Hepatocyte (in vitro differentiated cells): ENCODE data around the gene C19orf33. TPM values are rescaled to one million over a fixed set of nuclear protein-coding genes. Genes with fewer than 3 reads are reported as not detected.

Experiments used
- DNase-seq: peaks from one replicate; pipeline ENCODE4 v3.0.0-alpha.2; 2016; ENCODE audit warnings: low spot score
- H2AFZ ChIP-seq: fragments of 200-600 bp; sonication (generic); 2 replicates; pipeline ENCODE4 v1.6.0; 2016; ENCODE audit warnings: antibody characterized with exemption, mild to moderate bottlenecking
- H3K27ac ChIP-seq: fragments of 200-600 bp; sonication (generic); 2 replicates; pipeline ENCODE4 v1.5.1; 2016; ENCODE audit warnings: mild to moderate bottlenecking
- H3K27me3 ChIP-seq: fragments of 200-600 bp; sonication (generic); 2 replicates; pipeline ENCODE4 v1.6.1; 2016
- H3K36me3 ChIP-seq: fragments of 200-600 bp; sonication (generic); replicated peaks from 2 replicates; pipeline ENCODE4 v1.5.1; 2016; ENCODE audit warnings: low read depth; ENCODE audit not compliant: insufficient read depth
- H3K4me1 ChIP-seq: fragments of 200-600 bp; sonication (generic); 2 replicates; pipeline ENCODE4 v1.5.1; 2016; ENCODE audit warnings: mild to moderate bottlenecking, moderate library complexity; ENCODE audit not compliant: insufficient read depth
- H3K4me2 ChIP-seq: fragments of 200-600 bp; sonication (generic); 2 replicates; pipeline ENCODE4 v1.6.0; 2016
- H3K4me3 ChIP-seq: fragments of 200-600 bp; sonication (generic); 2 replicates; pipeline ENCODE4 v1.5.1; 2016; ENCODE audit warnings: mild to moderate bottlenecking
- H3K79me2 ChIP-seq: fragments of 200-600 bp; sonication (generic); 2 replicates; pipeline ENCODE4 v1.6.0; 2017; ENCODE audit warnings: mild to moderate bottlenecking
- H3K9me2 ChIP-seq: fragments of 200-600 bp; sonication (generic); replicated peaks from 2 replicates; pipeline ENCODE4 v1.6.0; 2017; ENCODE audit warnings: mild to moderate bottlenecking; ENCODE audit not compliant: insufficient read depth
- H3K9me3 ChIP-seq: fragments of 200-600 bp; sonication (generic); 2 replicates; pipeline ENCODE4 v1.5.1; 2016; ENCODE audit warnings: low read depth, mild to moderate bottlenecking
- H4K20me1 ChIP-seq: fragments of 200-600 bp; sonication (generic); 2 replicates; pipeline ENCODE4 v1.6.0; 2016; ENCODE audit warnings: mild to moderate bottlenecking; ENCODE audit not compliant: insufficient read depth, poor library complexity, severe bottlenecking
- EZH2 ChIP-seq: fragments of 200-600 bp; sonication (generic); IDR thresholded peaks from 2 replicates; pipeline ENCODE4 v1.6.1; 2016; ENCODE audit warnings: antibody characterized with exemption, mild to moderate bottlenecking, borderline replicate concordance
- EZH2phosphoT487 ChIP-seq: fragments of 200-600 bp; sonication (generic); IDR thresholded peaks from one replicate; pipeline ENCODE4 v1.6.1; 2018; ENCODE audit warnings: antibody characterized with exemption, mild to moderate bottlenecking, low read depth, moderate library complexity; ENCODE audit not compliant: unreplicated experiment, severe bottlenecking
- whole genome bisulfite sequencing: methylation state at CpG from one replicate; pipeline ENCODE4 v1.1.6; 2016; ENCODE audit warnings: low lambda C conversion rate; ENCODE audit errors: missing lambda C conversion rate; 5-methylcytosine and 5-hydroxymethylcytosine counted together
- polyA plus RNA-seq: library from polyadenylated mRNA; unstranded; fragments of >200 nt; fragmentation: Nextera tagmentation; extraction: Ambion mirVana; gene quantifications from 2 replicates; pipeline ENCODE4 v1.2.1, GENCODE V29; 2016
- total RNA-seq: library from RNA; depleted of rRNA; stranded (reverse); fragments of >200 nt; gene quantifications from 2 replicates; pipeline ENCODE4 v1.2.3, GENCODE V29; 2014
- TF ChIP-seq, protein P1 (sequence below): fragments of 200-600 bp; sonication (generic); IDR thresholded peaks from 2 replicates; pipeline ENCODE4 v1.5.1; 2016; ENCODE audit warnings: antibody characterized with exemption, mild to moderate bottlenecking; ENCODE audit not compliant: poor library complexity

Gene C19orf33
- total and polyA plus RNA-seq, 2 experiments from 2014 or later: 118 to 126 TPM

DNA sequence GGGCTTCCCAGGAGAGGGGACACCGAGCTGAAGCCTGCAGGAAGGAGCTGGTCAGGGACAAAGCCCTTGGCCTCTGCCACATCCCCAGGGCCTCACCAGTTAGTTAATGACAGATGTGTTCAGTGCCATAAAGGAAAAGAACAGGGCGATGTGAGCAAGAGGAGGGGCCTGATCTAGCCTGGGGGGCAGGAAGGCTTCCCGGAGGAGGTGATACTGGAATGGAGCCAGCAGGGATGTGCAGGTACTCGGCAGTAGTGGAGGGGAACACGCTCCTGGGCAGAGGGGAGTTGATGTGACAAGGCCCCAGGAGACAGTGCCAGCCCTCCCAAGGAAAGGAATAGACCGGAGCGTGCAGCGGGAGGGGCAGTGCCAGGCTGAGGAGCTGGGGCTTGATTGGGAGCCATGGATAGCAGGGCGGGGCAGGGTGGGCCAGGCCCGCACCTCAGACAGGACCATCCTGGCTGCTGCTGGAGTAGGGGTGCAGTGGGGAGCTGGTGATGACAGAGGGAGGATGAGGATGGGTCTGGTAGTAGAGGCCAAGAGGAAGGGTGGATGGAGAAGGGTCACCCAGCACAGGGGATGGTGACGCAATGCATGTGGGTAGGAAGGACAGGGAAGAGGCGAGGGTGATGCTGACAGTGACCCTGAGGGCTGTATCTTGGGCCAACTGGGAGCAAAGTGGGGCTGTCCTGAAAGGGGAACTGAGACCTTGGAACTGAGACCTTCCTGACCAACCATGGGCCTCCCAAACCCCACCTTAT, 4.1 kb downstream of the C19orf33 start:
- Histone ChIP-seq H3K4me1 (peaks cover 13% of the 10 kb centered on the region), H3K4me2 (no peak overlapping the region), H2AFZ (no peak overlapping the region), H3K36me3 (no peaks in the 10 kb centered on the region), H3K9me2 (no peaks in the 10 kb centered on the region), H3K4me3 (no peak overlapping the region), H3K27ac (no peak overlapping the region), H3K27me3 (no peaks in the 10 kb centered on the region), H3K79me2 (peaks cover 5% of the 10 kb centered on the region), H4K20me1 (no peaks in the 10 kb centered on the region), H3K9me3 (no peaks in the 10 kb centered on the region)
- DNase-seq: no peak
- TF ChIP-seq, protein P1, sequence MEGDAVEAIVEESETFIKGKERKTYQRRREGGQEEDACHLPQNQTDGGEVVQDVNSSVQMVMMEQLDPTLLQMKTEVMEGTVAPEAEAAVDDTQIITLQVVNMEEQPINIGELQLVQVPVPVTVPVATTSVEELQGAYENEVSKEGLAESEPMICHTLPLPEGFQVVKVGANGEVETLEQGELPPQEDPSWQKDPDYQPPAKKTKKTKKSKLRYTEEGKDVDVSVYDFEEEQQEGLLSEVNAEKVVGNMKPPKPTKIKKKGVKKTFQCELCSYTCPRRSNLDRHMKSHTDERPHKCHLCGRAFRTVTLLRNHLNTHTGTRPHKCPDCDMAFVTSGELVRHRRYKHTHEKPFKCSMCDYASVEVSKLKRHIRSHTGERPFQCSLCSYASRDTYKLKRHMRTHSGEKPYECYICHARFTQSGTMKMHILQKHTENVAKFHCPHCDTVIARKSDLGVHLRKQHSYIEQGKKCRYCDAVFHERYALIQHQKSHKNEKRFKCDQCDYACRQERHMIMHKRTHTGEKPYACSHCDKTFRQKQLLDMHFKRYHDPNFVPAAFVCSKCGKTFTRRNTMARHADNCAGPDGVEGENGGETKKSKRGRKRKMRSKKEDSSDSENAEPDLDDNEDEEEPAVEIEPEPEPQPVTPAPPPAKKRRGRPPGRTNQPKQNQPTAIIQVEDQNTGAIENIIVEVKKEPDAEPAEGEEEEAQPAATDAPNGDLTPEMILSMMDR: no peak
- TF ChIP-seq EZH2phosphoT487 (no peak), EZH2 (no peak)
- WGBS: 94% methylated on average over 12 of the region's 12 CpGs

DNA sequence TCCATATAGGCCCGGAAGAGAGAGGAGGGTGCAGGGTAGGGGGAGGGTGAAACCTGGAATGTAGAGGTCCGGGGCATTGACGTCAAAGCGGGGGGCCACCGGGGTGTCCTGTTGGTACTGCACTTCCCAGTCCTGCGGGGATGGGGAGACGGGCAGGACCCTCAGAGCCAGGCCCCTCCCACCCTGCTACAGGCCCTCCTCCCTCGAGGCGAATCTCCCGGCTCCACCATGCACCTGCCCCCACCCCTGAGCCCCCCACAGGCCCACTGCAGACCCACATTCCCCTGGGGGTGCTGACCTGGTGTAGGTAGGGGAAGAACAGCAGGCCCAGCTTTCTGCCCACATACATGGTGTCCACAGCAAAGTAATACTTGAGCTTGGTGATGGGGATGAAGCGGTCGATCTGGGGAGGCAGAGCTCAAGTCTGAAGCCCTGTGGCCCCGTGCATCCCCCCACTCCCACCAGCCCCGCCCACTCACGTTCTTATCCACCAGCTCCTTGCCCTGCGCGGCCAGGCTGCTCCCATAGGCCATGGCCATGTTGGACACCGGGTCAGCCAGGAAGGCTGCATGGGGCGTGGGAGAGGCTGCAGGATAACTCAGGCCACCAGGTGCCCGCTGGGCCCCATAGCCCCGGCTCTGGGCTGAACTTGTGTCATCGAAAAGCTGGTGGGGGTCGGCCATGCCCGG, 5.0 kb downstream of the C19orf33 start:
- no peaks in the 10 kb centered on the region for H3K27me3 ChIP-seq
- H3K4me3 ChIP-seq: no peak overlapping the region
- H3K4me2 ChIP-seq: no peak overlapping the region
- no peaks in the 10 kb centered on the region for H4K20me1 ChIP-seq
- H3K9me2 ChIP-seq: no peaks in the 10 kb centered on the region
- no peak for TF ChIP-seq EZH2phosphoT487
- TF ChIP-seq, protein P1: no peak
- TF ChIP-seq EZH2: no peak
- H3K79me2 ChIP-seq: no peaks in the 10 kb centered on the region
- no peak overlapping the region for H3K27ac ChIP-seq
- H3K9me3 ChIP-seq: no peaks in the 10 kb centered on the region
- H3K36me3 ChIP-seq: no peaks in the 10 kb centered on the region
- WGBS: 96% methylated on average over 21 of the region's 24 CpGs
- H2AFZ ChIP-seq: no peak overlapping the region
- H3K4me1 ChIP-seq: peaks cover 7% of the 10 kb centered on the region
- no peak for DNase-seq

DNA sequence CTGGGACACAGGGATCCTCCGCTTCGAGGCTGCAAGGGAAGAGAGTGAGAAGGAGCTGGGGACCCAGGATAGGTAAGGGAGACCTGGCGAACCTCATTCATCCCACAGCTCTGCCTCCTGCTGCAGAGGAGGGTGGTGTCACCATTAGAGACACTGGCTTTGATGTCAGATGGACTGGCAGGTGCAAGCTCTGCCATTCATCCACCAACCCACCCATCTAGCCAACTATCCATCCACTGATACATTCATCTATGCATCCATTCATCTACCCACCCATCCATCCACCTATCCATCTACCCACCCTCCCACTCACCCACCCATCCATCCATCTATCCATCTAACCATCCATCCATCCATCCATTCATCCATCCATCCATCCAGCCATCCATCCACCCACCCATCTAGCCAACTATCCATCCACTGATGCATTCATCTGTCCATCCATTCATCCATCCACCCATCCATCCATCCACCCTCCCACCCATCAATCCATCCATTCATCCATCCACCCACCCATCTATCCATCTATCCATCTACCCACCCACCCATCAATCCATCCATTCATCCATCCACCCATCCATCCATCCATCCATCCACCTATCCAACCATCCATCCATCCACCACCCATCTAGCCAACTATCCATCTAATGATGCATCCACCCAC, 5.7 kb downstream of the C19orf33 start:
- H3K4me1 ChIP-seq: peaks cover 7% of the 10 kb centered on the region
- H3K4me3 ChIP-seq: no peak overlapping the region
- H3K9me3 ChIP-seq: no peaks in the 10 kb centered on the region
- WGBS: 97% methylated on average over 3 of the region's 3 CpGs
- no peaks in the 10 kb centered on the region for H4K20me1 ChIP-seq
- no peaks in the 10 kb centered on the region for H3K27me3 ChIP-seq
- H3K27ac ChIP-seq: no peak overlapping the region
- H3K9me2 ChIP-seq: no peaks in the 10 kb centered on the region
- no peaks in the 10 kb centered on the region for H3K36me3 ChIP-seq
- DNase-seq: no peak
- H3K79me2 ChIP-seq: peaks cover 2% of the 10 kb centered on the region
- no peak overlapping the region for H3K4me2 ChIP-seq
- TF ChIP-seq EZH2phosphoT487: no peak
- TF ChIP-seq, protein P1: no peak
- TF ChIP-seq EZH2: no peak
- H2AFZ ChIP-seq: no peak overlapping the region
